IMR-90 (cell line): ENCODE results near the gene DIP2C. TPM values are rescaled to one million over a fixed set of nuclear protein-coding genes. Genes with fewer than 3 reads are reported as not detected.

Experiments
- ATAC-seq: fragments of 200-7000 bp; cut with Tn5 transposase; 2 replicates; pipeline ENCODE4 v1.9.1; 2020; ENCODE audit warnings: low read depth, mild to moderate bottlenecking, moderate library complexity
- BruUV-seq: library from RNA; stranded (reverse); fragments of 400-500 nt; replicated peaks from 2 replicates; lab custom pipeline; 2021; lab: Mats Ljungman, UMichigan
- CTCF ChIA-PET: fragments of 300-600 bp; formaldehyde crosslinking; extraction: SDS; loops from one replicate; lab custom pipeline; 2021; ENCODE audit warnings: antibody characterized with exemption; lab: Yijun Ruan, JAX
- POLR2A ChIA-PET: fragments of 300-600 bp; sonication (Branson Sonifier 250); formaldehyde crosslinking; loops from one replicate; lab custom pipeline; 2022; ENCODE audit warnings: antibody characterized with exemption; ENCODE audit not compliant: unreplicated experiment; lab: Charles Lee
- DNase-seq: peaks from one replicate; pipeline ENCODE4 v3.0.0; 2013
- H2AFZ ChIP-seq: replicated peaks from 2 replicates; pipeline ENCODE3; 2013; ENCODE audit warnings: low read length, mild to moderate bottlenecking; ENCODE audit not compliant: poor library complexity
- H2AK5ac ChIP-seq: 2 replicates; pipeline ENCODE4 v1.6.1; 2013; ENCODE audit warnings: low read depth, low read length, inconsistent platforms
- H2AK9ac ChIP-seq: replicated peaks from 2 replicates; pipeline ENCODE3; 2013; ENCODE audit warnings: mild to moderate bottlenecking, low read depth, low read length, moderate library complexity; ENCODE audit not compliant: poor library complexity
- H2BK120ac ChIP-seq: 2 replicates; pipeline ENCODE4 v1.6.1; 2013; ENCODE audit warnings: low read depth, low read length, inconsistent platforms
- H2BK15ac ChIP-seq: 3 replicates; pipeline ENCODE4 v1.6.1; 2013; ENCODE audit warnings: low read depth, low read length, inconsistent platforms
- H2BK20ac ChIP-seq: 2 replicates; pipeline ENCODE4 v1.6.1; 2013; ENCODE audit warnings: low read depth, mild to moderate bottlenecking, inconsistent platforms, low read length, moderate library complexity
- H2BK5ac ChIP-seq: 2 replicates; pipeline ENCODE4 v1.6.1; 2013; ENCODE audit warnings: mild to moderate bottlenecking, low read depth, low read length, inconsistent platforms; ENCODE audit not compliant: poor library complexity, severe bottlenecking
- H3K14ac ChIP-seq: replicated peaks from 2 replicates; pipeline ENCODE4 v1.6.1; 2013; ENCODE audit warnings: low read depth, low read length, inconsistent platforms
- H3K18ac ChIP-seq: 2 replicates; pipeline ENCODE4 v1.6.1; 2013; ENCODE audit warnings: low read depth, low read length, control low read depth
- H3K23ac ChIP-seq: 2 replicates; pipeline ENCODE4 v1.6.1; 2013; ENCODE audit warnings: low read depth, low read length, inconsistent platforms
- H3K27ac ChIP-seq: 2 replicates; pipeline ENCODE4 v1.5.1; 2013; ENCODE audit warnings: mild to moderate bottlenecking, control low read depth, low read length; ENCODE audit not compliant: insufficient read depth
- H3K27me3 ChIP-seq: 2 replicates; pipeline ENCODE4 v1.6.1; 2013; ENCODE audit warnings: low read length; ENCODE audit not compliant: control insufficient read depth, insufficient read depth
- H3K36me3 ChIP-seq: 2 replicates; pipeline ENCODE4 v1.6.1; 2013; ENCODE audit warnings: low read length, mixed read lengths; ENCODE audit not compliant: control insufficient read depth, insufficient read depth
- H3K4ac ChIP-seq: 2 replicates; pipeline ENCODE4 v1.6.1; 2013; ENCODE audit warnings: low read depth, low read length, inconsistent platforms
- H3K4me1 ChIP-seq: 2 replicates; pipeline ENCODE4 v1.6.1; 2013; ENCODE audit warnings: low read length, mixed read lengths; ENCODE audit not compliant: control insufficient read depth, insufficient read depth
- H3K4me2 ChIP-seq: 2 replicates; pipeline ENCODE4 v1.6.1; 2013; ENCODE audit warnings: low read depth, mild to moderate bottlenecking, control low read depth, low read length, moderate library complexity
- H3K4me3 ChIP-seq: 2 replicates; pipeline ENCODE4 v1.5.1; 2013; ENCODE audit warnings: low read depth, mild to moderate bottlenecking, control low read depth, low read length, moderate library complexity; ENCODE audit not compliant: insufficient read depth
- H3K56ac ChIP-seq: 2 replicates; pipeline ENCODE4 v1.6.1; 2013; ENCODE audit warnings: low read length, inconsistent platforms; ENCODE audit not compliant: insufficient read depth; ENCODE audit errors: extremely low read depth
- H3K79me1 ChIP-seq, 2 experiments: 2 replicates each; pipeline ENCODE4 v1.6.1; 2013; ENCODE audit warnings: low read length in 2 of 2, inconsistent platforms in 1 of 2, low read depth in 1 of 2
- H3K9ac ChIP-seq: 2 replicates; pipeline ENCODE4 v1.6.1; 2013; ENCODE audit warnings: low read depth, low read length, control low read depth
- H3K9me1 ChIP-seq: 2 replicates; pipeline ENCODE4 v1.6.1; 2013; ENCODE audit warnings: low read length, inconsistent platforms; ENCODE audit not compliant: insufficient read depth
- H3K9me3 ChIP-seq: 2 replicates; pipeline ENCODE4 v1.6.1; 2013; ENCODE audit warnings: low read length; ENCODE audit not compliant: control insufficient read depth, insufficient read depth
- H4K20me1 ChIP-seq: 2 replicates; pipeline ENCODE4 v1.6.1; 2013; ENCODE audit warnings: low read length, inconsistent platforms; ENCODE audit not compliant: insufficient read depth
- H4K5ac ChIP-seq: 2 replicates; pipeline ENCODE4 v1.6.1; 2013; ENCODE audit warnings: mild to moderate bottlenecking, low read depth, low read length, control low read depth
- H4K8ac ChIP-seq, 2 experiments: 2 replicates each; pipeline ENCODE4 v1.6.1; 2013; ENCODE audit warnings: low read depth in 2 of 2, low read length in 2 of 2, control low read depth in 1 of 2, inconsistent platforms in 1 of 2
- H4K91ac ChIP-seq: 2 replicates; pipeline ENCODE4 v1.6.1; 2013; ENCODE audit warnings: low read depth, low read length, inconsistent platforms; ENCODE audit not compliant: insufficient read depth
- BHLHE40 ChIP-seq: fragments of 150-350 bp; IDR thresholded peaks from 2 replicates; pipeline ENCODE4 v1.6.1; 2016; ENCODE audit warnings: mild to moderate bottlenecking, low read depth, low read length
- CEBPB ChIP-seq: IDR thresholded peaks from 2 replicates; pipeline ENCODE4 v1.6.1; 2012; ENCODE audit warnings: low read depth, low read length, improper control_type of control experiment
- CHD1 ChIP-seq: IDR thresholded peaks from 2 replicates; pipeline ENCODE4 v1.6.1; 2012; ENCODE audit warnings: low read depth, low read length, improper control_type of control experiment
- CTCF ChIP-seq: conservative IDR thresholded peaks from 2 replicates; pipeline ENCODE4 v1.5.1; 2012; ENCODE audit warnings: mild to moderate bottlenecking, low read depth, low read length, improper control_type of control experiment
- ELK1 ChIP-seq: fragments of 150-350 bp; IDR thresholded peaks from 2 replicates; pipeline ENCODE4 v1.6.1; 2016; ENCODE audit warnings: low read depth, mild to moderate bottlenecking, low read length, moderate library complexity, borderline replicate concordance
- FOS ChIP-seq: fragments of 150-350 bp; IDR thresholded peaks from 2 replicates; pipeline ENCODE4 v1.6.1; 2016; ENCODE audit warnings: low read depth, low read length
- MAFK ChIP-seq: IDR thresholded peaks from 2 replicates; pipeline ENCODE4 v1.6.1; 2012; ENCODE audit warnings: low read depth, low read length, improper control_type of control experiment
- MAZ ChIP-seq: IDR thresholded peaks from 2 replicates; pipeline ENCODE4 v1.6.1; 2012; ENCODE audit warnings: low read depth, mild to moderate bottlenecking, low read length, improper control_type of control experiment, moderate library complexity, borderline replicate concordance
- MXI1 ChIP-seq: IDR thresholded peaks from 2 replicates; pipeline ENCODE4 v1.6.1; 2012; ENCODE audit warnings: low read depth, mild to moderate bottlenecking, low read length, moderate library complexity, borderline replicate concordance
- NFE2L2 ChIP-seq: fragments of 150-350 bp; IDR thresholded peaks from 2 replicates; pipeline ENCODE4 v1.6.1; 2016; ENCODE audit warnings: low read depth, mild to moderate bottlenecking, low read length
- POLR2A ChIP-seq: IDR thresholded peaks from 2 replicates; pipeline ENCODE4 v1.6.1; 2012; ENCODE audit warnings: mild to moderate bottlenecking, low read depth, low read length
- RCOR1 ChIP-seq: IDR thresholded peaks from 2 replicates; pipeline ENCODE4 v1.6.1; 2012; ENCODE audit warnings: mild to moderate bottlenecking, low read length, improper control_type of control experiment; ENCODE audit not compliant: insufficient replicate concordance
- RFX5 ChIP-seq: IDR thresholded peaks from 2 replicates; pipeline ENCODE4 v1.8.0; 2012; ENCODE audit warnings: low read depth, mild to moderate bottlenecking, low read length, moderate library complexity
- SMC3 ChIP-seq: fragments of 150-350 bp; IDR thresholded peaks from 2 replicates; pipeline ENCODE4 v1.6.1; 2016; ENCODE audit warnings: low read depth, mild to moderate bottlenecking, antibody characterized with exemption, low read length, moderate library complexity
- USF2 ChIP-seq: fragments of 150-350 bp; IDR thresholded peaks from 2 replicates; pipeline ENCODE4 v1.6.1; 2017; ENCODE audit warnings: mild to moderate bottlenecking, antibody characterized with exemption, low read length, low read depth
- WGBS, 2 experiments: methylation state at CpG; one replicate each; pipeline versions ENCODE4 v1.1.5 to v1.1.7; 2013; ENCODE audit warnings: missing lambda C conversion rate in 2 of 2; ENCODE audit not compliant: insufficient read length in 1 of 2; ENCODE audit errors: extremely low coverage in 2 of 2; 5-methylcytosine and 5-hydroxymethylcytosine counted together
- dilution Hi-C: fragments of 300-500 bp; cut with HindIII; formaldehyde crosslinking; loops from one replicate; pipeline ENCODE4 v1.14.3; 2018; ENCODE audit warnings: low sequenced_read_pairs; ENCODE audit not compliant: unreplicated experiment
- in situ Hi-C: fragments of 300-500 bp; cut with MboI; formaldehyde crosslinking; loops from 3 replicates; pipeline ENCODE4 v1.14.3; 2019; ENCODE audit warnings: low sequenced_read_pairs, inconsistent platforms, mixed read lengths
- intact Hi-C: fragments of 100-400 bp; cut with micrococcal nuclease; formaldehyde crosslinking; loops from 2 replicates; pipeline ENCODE4 v1.10.0; 2022
- polyA plus RNA-seq, 3 experiments: library from polyadenylated mRNA; depleted of rRNA; stranded (reverse); fragments of >200 nt; gene quantifications; 2 replicates each; pipeline ENCODE4 v1.2.3, GENCODE V29; 2012; ENCODE audit warnings: low replicate concordance in 1 of 3
- total RNA-seq: library from RNA; depleted of rRNA; stranded (reverse); fragments of >200 nt; gene quantifications from 2 replicates; pipeline ENCODE4 v1.2.3, GENCODE V29; 2012

DIP2C gene
- total and polyA plus RNA-seq, 2 of the 4 experiments (the other 2 are of a cell fraction), result 8.6 to 17.3 TPM

GRCh38 chr10:618229-618989, 71.1 kb downstream of the DIP2C start:
- BruUV-seq, result no TSS peak
- Histone ChIP-seq H3K14ac (no peak overlapping the region), H4K91ac (peak overlapping the region; percentile 15; the same call in 1 of the 2 replicates), H3K23ac (no peak overlapping the region; the same call in 1 of the 2 replicates), H2BK120ac (no peak overlapping the region), H3K9ac (no peak overlapping the region), H3K36me3 (peaks cover 2% of the 10 kb centered on the region; the same call in 1 of the 2 replicates), H3K4me3 (no peak overlapping the region), H3K4ac (no peak overlapping the region; the same call in 1 of the 2 replicates), H2AK5ac (no peak overlapping the region), H3K9me1 (peaks cover 54% of the 10 kb centered on the region), H3K56ac (no peak overlapping the region), H3K27ac (no peak overlapping the region), H3K79me1 (peaks cover 37 to 99% of the 10 kb centered on the region in 2 experiments), H3K4me1 (peaks cover 40% of the 10 kb centered on the region), H4K5ac (no peak overlapping the region), H4K8ac (no peak overlapping the region), H2BK20ac (no peak overlapping the region), H2AK9ac (no peak overlapping the region), H3K4me2 (no peak overlapping the region), H3K27me3 (no peaks in the 10 kb centered on the region), H4K20me1 (peaks cover 89% of the 10 kb centered on the region), H3K9me3 (no peaks in the 10 kb centered on the region), H2AFZ (no peak overlapping the region), H2BK5ac (no peak overlapping the region), H3K18ac (no peak overlapping the region), H2BK15ac (no peak overlapping the region)
- intact Hi-C loops, result no loop called here
- DNase-seq, result no peak
- ChIA-PET POLR2A (no interaction called here), CTCF (no interaction called here)
- 73% methylated on average over 3 of the region's 22 CpGs; no CpG with 5 or more reads in 1 of the 2 experiments for WGBS, 2 experiments
- no peak for ATAC-seq
- in situ Hi-C loops, result no loop called here
- dilution Hi-C loops, result no loop called here
- TF ChIP-seq MAZ, result no peak
- TF ChIP-seq ELK1, result no peak
- no peak for TF ChIP-seq CEBPB
- TF ChIP-seq MXI1, result no peak
- no peak for TF ChIP-seq MAFK
- no peak for TF ChIP-seq NFE2L2
- no peak for TF ChIP-seq CTCF
- TF ChIP-seq RFX5, result no peak
- TF ChIP-seq CHD1, result no peak
- TF ChIP-seq POLR2A, result no peak
- TF ChIP-seq FOS, result no peak
- no peak for TF ChIP-seq RCOR1
- TF ChIP-seq SMC3, result no peak
- TF ChIP-seq BHLHE40, result no peak
- TF ChIP-seq USF2, result no peak
